Skin of body (tissue), 2 donors: ENCODE results near the gene EVL. TPM values are rescaled to one million over a fixed set of nuclear protein-coding genes. Genes with fewer than 3 reads are reported as not detected.

Experiments used
- DNase-seq: peaks from one replicate; lab custom pipeline; 2025; lab: John Stamatoyannopoulos, UW
- total RNA-seq: library from RNA; depleted of rRNA; stranded (reverse); fragments of >200 nt; gene quantifications from one replicate; pipeline ENCODE4 v1.2.3, GENCODE V29; 2014

EVL gene
- total RNA-seq, 1 donor from 2014 or later, result 46.1 TPM

GRCh38 chr14:100108042-100108825, 43.0 kb downstream of the EVL start:
- DNase-seq, result peak; percentile 6

- no peak for DNase-seq
Observed at GRCh38 chr14:100108840-100109593, 43.8 kb downstream of the EVL start.

- DNase-seq, result no peak
Observed at GRCh38 chr14:100109594-100109955, 44.4 kb downstream of the EVL start.

GRCh38 chr14:100110816-100111215, 45.6 kb downstream of the EVL start:
- DNase-seq, result no peak

- DNase-seq, result no peak
Observed at GRCh38 chr14:100111931-100112704, 46.9 kb downstream of the EVL start.

- DNase-seq, result no peak
Observed at GRCh38 chr14:100114109-100114765, 49.0 kb downstream of the EVL start.

- no peak for DNase-seq
Observed at GRCh38 chr14:100115236-100115635, 50.0 kb downstream of the EVL start.

GRCh38 chr14:100115726-100116125, 50.5 kb downstream of the EVL start:
- no peak for DNase-seq

GRCh38 chr14:100116134-100116533, 50.9 kb downstream of the EVL start:
- no peak for DNase-seq

- DNase-seq, result no peak
Observed at GRCh38 chr14:100117026-100117425, 51.8 kb downstream of the EVL start.

- no peak for DNase-seq
Observed at GRCh38 chr14:100117633-100118395, 52.6 kb downstream of the EVL start.

GRCh38 chr14:100118396-100119011, 53.3 kb downstream of the EVL start:
- DNase-seq, result no peak

- DNase-seq, result no peak
Observed at GRCh38 chr14:100119251-100119650, 54.0 kb downstream of the EVL start.

GRCh38 chr14:100120522-100121269, 55.5 kb downstream of the EVL start:
- DNase-seq, result no peak

- no peak for DNase-seq
Observed at GRCh38 chr14:100121643-100122480, 56.6 kb downstream of the EVL start.

GRCh38 chr14:100122481-100123223, 57.4 kb downstream of the EVL start:
- no peak for DNase-seq

GRCh38 chr14:100123618-100124017, 58.4 kb downstream of the EVL start:
- DNase-seq, result no peak

GRCh38 chr14:100124551-100125088, 59.4 kb downstream of the EVL start:
- no peak for DNase-seq
